Measurements from ENCODE around the gene QRICH2. TPM values are rescaled to one million over a fixed set of nuclear protein-coding genes. Genes with fewer than 3 reads are reported as not detected.
"Not testable (repeated sequence)": the region's sequence is repeated elsewhere in the genome, so short reads cannot be mapped to it uniquely, and the experiment has no call there.

QRICH2 gene
- total RNA-seq, 1 donor from 2014 or later, result 3.4 TPM

DNA sequence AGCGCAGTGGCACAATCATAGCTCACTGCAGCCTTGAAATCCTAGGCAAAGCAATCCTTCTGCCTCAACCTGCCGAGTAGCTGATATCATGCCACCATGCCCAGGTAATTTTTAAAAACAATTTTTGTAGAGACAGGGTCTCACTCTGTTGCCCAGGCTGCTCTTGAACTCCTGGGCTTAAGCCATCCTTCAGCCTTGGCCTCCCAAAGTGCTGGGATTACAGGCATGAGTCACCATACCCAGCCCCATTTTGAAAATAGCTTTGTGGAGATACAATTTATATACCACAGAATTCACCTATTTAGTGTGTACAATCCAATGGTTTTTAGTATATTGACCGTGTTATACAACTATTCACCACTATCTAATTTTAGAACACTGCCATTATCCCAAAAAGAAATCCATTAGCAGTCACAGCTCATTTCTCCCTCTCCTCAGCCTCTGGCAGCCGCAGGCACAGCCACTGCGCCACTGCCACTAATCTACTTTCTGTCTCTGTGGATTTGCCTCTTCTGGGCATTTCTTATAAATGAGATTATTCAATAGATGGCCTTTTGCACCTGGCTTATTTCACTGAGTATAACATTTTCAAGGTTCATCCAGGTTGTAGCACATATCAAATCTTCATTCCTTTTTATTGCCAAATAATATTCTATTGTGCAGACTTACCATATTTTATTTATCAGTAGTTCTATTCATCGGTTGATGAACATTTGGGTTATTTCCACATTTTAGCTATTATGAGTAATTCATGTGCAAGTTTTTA is 74.3 kb downstream of the QRICH2 start:
- Histone ChIP-seq H3K9me3 (no peaks in the 10 kb centered on the region), H3K4me1 (no peaks in the 10 kb centered on the region), H3K36me3 (no peaks in the 10 kb centered on the region), H3K4me3 (no peak overlapping the region), H3K27me3 (no peaks in the 10 kb centered on the region), H3K27ac (no peak overlapping the region)
- ATAC-seq, result no peak
- TF ChIP-seq, protein P1, sequence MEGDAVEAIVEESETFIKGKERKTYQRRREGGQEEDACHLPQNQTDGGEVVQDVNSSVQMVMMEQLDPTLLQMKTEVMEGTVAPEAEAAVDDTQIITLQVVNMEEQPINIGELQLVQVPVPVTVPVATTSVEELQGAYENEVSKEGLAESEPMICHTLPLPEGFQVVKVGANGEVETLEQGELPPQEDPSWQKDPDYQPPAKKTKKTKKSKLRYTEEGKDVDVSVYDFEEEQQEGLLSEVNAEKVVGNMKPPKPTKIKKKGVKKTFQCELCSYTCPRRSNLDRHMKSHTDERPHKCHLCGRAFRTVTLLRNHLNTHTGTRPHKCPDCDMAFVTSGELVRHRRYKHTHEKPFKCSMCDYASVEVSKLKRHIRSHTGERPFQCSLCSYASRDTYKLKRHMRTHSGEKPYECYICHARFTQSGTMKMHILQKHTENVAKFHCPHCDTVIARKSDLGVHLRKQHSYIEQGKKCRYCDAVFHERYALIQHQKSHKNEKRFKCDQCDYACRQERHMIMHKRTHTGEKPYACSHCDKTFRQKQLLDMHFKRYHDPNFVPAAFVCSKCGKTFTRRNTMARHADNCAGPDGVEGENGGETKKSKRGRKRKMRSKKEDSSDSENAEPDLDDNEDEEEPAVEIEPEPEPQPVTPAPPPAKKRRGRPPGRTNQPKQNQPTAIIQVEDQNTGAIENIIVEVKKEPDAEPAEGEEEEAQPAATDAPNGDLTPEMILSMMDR (IDR thresholded peaks at IDR 0.05), result no peak
- DNase-seq, result no peak
- intact Hi-C loops (cut with DNase I), result no loop called here

DNA sequence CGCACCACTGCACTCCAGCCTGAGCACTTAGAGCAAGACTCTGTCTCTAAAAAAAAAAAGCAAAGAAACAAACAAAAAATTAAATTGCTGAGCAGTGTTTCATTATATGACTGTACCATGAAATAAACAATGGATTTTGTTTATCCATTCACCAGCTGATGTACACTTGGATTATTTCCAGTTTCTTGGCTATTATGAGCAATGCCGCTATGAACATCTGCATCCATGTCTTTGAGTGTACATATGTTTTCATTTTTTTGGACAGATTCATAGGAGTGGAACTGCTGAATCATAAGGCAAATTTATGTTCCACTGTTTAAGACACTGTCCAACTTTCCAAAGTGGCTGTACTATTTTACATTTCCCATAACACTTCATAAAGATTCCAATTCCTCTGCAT is 75.7 kb downstream of the QRICH2 start:
- H3K27ac ChIP-seq, result no peak overlapping the region
- intact Hi-C loops (cut with DNase I), result no loop called here
- no peaks in the 10 kb centered on the region for H3K4me1 ChIP-seq
- H3K9me3 ChIP-seq, result no peaks in the 10 kb centered on the region
- H3K27me3 ChIP-seq, result no peaks in the 10 kb centered on the region
- no peaks in the 10 kb centered on the region for H3K36me3 ChIP-seq
- ATAC-seq (no peak), DNase-seq (no peak)
- TF ChIP-seq, protein P1 (IDR thresholded peaks at IDR 0.05), result no peak
- H3K4me3 ChIP-seq, result no peak overlapping the region

DNA sequence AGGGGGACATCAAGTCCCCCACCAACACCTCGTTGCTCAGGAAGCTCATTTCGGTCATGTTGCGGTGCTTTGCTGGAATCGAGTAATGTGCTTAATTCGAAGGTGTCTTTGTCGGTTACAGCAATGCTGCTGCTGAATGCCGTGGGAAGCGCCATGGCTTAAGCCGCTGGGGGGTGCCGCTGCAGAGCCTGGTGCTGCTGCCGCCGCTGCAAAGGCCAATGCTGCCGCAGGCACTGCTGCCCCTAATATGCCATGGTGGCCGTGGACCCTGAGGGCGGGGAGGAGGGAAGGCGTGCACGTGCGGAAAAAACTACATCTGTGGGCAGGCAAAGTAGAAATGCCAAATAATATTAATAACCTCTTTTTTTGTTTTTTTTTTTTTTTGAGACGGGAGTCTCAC is 81.3 kb downstream of the QRICH2 start:
- H3K27ac ChIP-seq; intact Hi-C loops (cut with DNase I); DNase-seq; H3K4me1 ChIP-seq; H3K4me3 ChIP-seq; H3K36me3 ChIP-seq; ATAC-seq; H3K9me3 ChIP-seq; H3K27me3 ChIP-seq: not testable (repeated sequence)

DNA sequence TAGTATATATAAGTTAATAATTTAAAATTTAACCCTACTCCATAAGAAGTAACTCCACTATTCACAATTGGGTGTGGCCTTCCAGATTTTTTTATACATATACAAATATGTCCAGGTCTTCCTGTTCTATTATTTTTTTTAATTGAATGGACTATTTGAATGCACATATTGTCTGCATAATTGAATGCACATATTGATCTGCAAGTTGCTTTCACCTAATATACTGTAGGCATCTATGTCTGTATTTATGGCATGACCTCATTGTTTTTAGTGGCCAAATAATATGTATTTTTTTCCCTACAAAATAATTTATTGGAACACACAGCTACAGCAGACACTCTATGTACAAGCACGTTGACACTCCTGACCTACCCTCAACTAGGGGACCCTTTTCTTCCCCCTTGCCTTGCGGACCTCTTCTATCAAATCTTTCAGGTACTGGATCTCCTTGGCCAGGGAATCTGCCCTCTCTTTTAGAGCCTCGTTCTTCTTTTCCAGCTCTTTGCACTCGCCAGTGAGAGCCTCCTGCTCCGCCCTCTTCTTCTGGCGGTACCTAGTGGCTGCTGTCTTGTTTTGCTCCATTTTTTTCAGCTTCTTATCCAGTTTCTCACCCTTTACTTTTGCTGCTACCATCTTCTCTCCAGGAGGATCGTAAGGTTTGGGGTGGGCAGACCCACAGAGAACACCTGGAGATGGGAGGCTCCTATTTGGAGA is 82.5 kb downstream of the QRICH2 start:
- H3K4me1 ChIP-seq; H3K36me3 ChIP-seq; H3K4me3 ChIP-seq; DNase-seq; H3K27me3 ChIP-seq; H3K9me3 ChIP-seq; ATAC-seq; intact Hi-C loops (cut with DNase I); H3K27ac ChIP-seq: not testable (repeated sequence)

Other genes starting within 250 kb of the QRICH2 start
- 74.9 TPM for gene SRP68, start 235.8 kb downstream of the QRICH2 start, total RNA-seq
- not detected for gene GALR2, start 233.5 kb downstream of the QRICH2 start, total RNA-seq
- gene ZACN, start 229.1 kb downstream of the QRICH2 start, total RNA-seq, result not detected
- gene EXOC7, start 204.5 kb downstream of the QRICH2 start, total RNA-seq, result 121 TPM
- 2.9 TPM for gene FOXJ1, start 167.0 kb downstream of the QRICH2 start, total RNA-seq
- gene RNF157, start 67.8 kb downstream of the QRICH2 start, total RNA-seq, result 3.8 TPM
- gene UBALD2, start 42.9 kb downstream of the QRICH2 start, total RNA-seq, result 56.7 TPM
- 60.2 TPM for gene PRPSAP1, start 45.6 kb upstream of the QRICH2 start, total RNA-seq
- gene SPHK1, start 76.3 kb upstream of the QRICH2 start, total RNA-seq, result 8.5 TPM
- gene UBE2O, start 144.9 kb upstream of the QRICH2 start, total RNA-seq, result 19.3 TPM
- gene AANAT, start 159.3 kb upstream of the QRICH2 start, total RNA-seq, result not detected
- gene RHBDF2, start 193.1 kb upstream of the QRICH2 start, total RNA-seq, result 46.4 TPM
- gene CYGB, start 229.4 kb upstream of the QRICH2 start, total RNA-seq, result 34.3 TPM
- gene PRCD, start 231.8 kb upstream of the QRICH2 start, total RNA-seq, result 7.7 TPM

Measured in upper lobe of right lung (tissue), 1 donor.